Lower leg skin (tissue), 3 donors: ENCODE data around the gene GATB.

Source experiments
- CTCF ChIP-seq, 3 donors: fragments of 450-650 bp; IDR thresholded peaks; one replicate each; pipeline ENCODE4 v1.5.1; 2016; ENCODE audit warnings: antibody characterized with exemption in 3 of 3, mild to moderate bottlenecking in 3 of 3, moderate library complexity in 2 of 3
- POLR2A ChIP-seq, 2 donors: fragments of 450-650 bp; IDR thresholded peaks; one replicate each; pipeline ENCODE4 v1.6.1; 2016 to 2017; ENCODE audit warnings: antibody characterized with exemption in 2 of 2, mild to moderate bottlenecking in 1 of 2, moderate library complexity in 1 of 2

GRCh38 chr4:151677193-151677592 is 83.6 kb downstream of the GATB start:
- TF ChIP-seq CTCF (IDR thresholded peaks at IDR 0.05) = no peak
- TF ChIP-seq POLR2A (IDR thresholded peaks at IDR 0.05) = no peak
